ENCODE data around the gene RERE. TPM values are rescaled to one million over a fixed set of nuclear protein-coding genes. Genes with fewer than 3 reads are reported as not detected.

The RERE gene
- polyA plus RNA-seq, 2 donors, result 14.0 to 24.4 TPM

DNA sequence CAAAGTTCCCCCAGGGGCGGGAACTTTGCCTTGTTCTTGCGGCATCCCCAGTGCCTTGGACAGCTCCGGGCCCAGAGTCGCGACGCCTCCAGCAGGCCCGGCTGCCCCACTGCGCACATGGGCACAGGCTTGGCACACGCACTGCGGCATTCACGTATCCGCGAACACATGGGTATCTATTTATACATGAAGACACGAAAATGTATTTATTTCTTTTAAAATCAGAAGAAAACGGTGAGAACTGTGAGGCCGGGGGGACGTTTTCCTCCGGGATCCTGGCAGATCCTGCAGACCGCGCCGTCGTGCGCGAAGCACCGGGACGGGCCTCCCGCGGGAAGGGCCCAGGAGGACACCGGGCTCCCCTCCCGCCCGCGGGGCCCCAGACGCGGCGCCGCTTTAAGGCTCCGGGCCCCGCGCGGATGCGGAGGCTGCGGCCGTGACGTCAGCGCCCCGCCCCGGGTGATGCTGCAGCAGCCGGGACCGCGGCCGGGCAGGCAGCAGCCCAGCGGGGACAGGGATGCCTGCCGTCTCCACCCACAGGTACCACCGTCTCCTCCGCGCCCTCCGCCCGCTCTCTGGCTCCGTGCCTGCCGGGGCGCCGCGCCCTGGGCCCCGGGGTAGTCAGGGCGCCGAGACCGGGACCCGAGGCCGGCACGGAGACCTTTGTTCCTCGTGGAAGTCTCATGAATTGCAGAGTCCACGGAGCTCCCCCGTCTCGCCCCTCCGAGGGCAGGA is 499.6 kb downstream of the RERE start, which contains the start of gene SLC45A1:
Gene SLC45A1 (plus strand): TSS at position 468 of the 735 bp plus-strand sequence. CDS start 6,216 bp downstream, outside the sequence.
- Histone ChIP-seq H3K27ac (ENCODE audit: low read depth in 2 of 2, low read length in 1 of 2) (no peak within 1 kb of the TSS), H3K9me3 (ENCODE audit: control insufficient read depth in 2 of 2, insufficient read depth in 1 of 2, low read depth in 1 of 2, low read length in 1 of 2) (no peaks in the 10 kb centered on the region), H3K27me3 (ENCODE audit: control insufficient read depth in 1 of 2, insufficient read depth in 2 of 2, low read length in 2 of 2) (no peaks in the 10 kb centered on the region), H3K36me3 (ENCODE audit: control insufficient read depth in 2 of 2, insufficient read depth in 2 of 2, low read length in 1 of 2) (no peaks in the 10 kb centered on the region), H3K4me1 (ENCODE audit: control insufficient read depth in 2 of 2, insufficient read depth in 2 of 2, low read length in 1 of 2) (peaks cover 2 to 5% of the 10 kb centered on the region in 2 donors), H3K4me3 (ENCODE audit: low read depth in 1 of 2, low read length in 2 of 2) (peak within 1 kb of the TSS; percentile 45 to 58)
- WGBS, 2 donors, result 11 to 13% methylated on average over 71 to 75 of the region's 75 CpGs

DNA sequence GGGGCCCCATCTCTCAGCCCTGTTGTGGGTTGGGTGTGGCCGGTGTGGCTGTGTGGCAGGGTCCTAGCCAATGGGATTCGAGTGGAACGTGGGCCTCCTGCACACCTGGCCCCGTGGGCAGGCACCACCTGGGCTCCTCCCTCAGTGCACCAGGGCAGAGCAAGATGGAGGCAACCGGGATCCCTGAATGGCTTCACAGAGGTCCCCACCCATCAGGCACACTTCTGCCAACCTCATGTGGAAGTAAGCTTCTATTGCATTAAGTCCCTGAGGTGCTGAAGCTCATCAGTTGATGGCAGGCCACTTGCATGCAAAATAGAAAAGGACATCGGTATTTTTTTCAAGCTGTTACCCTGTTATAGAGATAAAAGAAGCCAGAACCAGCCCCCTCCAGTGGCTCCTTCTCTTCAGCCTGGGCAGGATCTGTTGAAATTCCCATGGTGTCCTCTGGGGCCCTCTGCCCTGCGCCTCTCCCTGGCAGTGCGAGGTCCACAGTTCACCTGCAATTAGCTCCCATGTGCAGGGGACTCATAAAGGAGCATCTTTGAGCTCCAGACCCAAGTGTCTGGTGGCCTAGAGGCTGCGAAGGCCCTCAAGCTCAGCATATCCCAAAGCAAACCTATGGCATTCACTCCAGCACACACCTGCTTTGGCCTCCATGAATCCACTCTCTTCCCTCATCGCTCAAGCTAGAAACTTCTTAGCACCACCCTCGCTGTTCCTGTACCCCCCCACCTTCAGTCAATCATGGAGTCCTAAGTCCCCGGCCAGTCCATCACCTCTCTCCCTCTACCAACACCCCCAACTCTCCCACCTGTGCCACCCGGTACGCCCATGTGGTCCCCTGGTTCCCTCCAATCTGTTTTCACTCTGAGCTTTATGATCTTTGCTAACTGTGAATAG is 501.6 kb downstream of the RERE start:
- H3K27me3 ChIP-seq (ENCODE audit: control insufficient read depth in 1 of 2, insufficient read depth in 2 of 2, low read length in 2 of 2), result no peaks in the 10 kb centered on the region
- no peaks in the 10 kb centered on the region for H3K36me3 ChIP-seq (ENCODE audit: control insufficient read depth in 2 of 2, insufficient read depth in 2 of 2, low read length in 1 of 2)
- no peak overlapping the region for H3K27ac ChIP-seq (ENCODE audit: low read depth in 2 of 2, low read length in 1 of 2)
- peaks cover 2 to 5% of the 10 kb centered on the region in 2 donors for H3K4me1 ChIP-seq (ENCODE audit: control insufficient read depth in 2 of 2, insufficient read depth in 2 of 2, low read length in 1 of 2)
- 83 to 87% methylated on average over 14 of the region's 14 CpGs for WGBS, 2 donors
- H3K4me3 ChIP-seq (ENCODE audit: low read depth in 1 of 2, low read length in 2 of 2), result no peak overlapping the region
- no peaks in the 10 kb centered on the region for H3K9me3 ChIP-seq (ENCODE audit: control insufficient read depth in 2 of 2, insufficient read depth in 1 of 2, low read depth in 1 of 2, low read length in 1 of 2)

DNA sequence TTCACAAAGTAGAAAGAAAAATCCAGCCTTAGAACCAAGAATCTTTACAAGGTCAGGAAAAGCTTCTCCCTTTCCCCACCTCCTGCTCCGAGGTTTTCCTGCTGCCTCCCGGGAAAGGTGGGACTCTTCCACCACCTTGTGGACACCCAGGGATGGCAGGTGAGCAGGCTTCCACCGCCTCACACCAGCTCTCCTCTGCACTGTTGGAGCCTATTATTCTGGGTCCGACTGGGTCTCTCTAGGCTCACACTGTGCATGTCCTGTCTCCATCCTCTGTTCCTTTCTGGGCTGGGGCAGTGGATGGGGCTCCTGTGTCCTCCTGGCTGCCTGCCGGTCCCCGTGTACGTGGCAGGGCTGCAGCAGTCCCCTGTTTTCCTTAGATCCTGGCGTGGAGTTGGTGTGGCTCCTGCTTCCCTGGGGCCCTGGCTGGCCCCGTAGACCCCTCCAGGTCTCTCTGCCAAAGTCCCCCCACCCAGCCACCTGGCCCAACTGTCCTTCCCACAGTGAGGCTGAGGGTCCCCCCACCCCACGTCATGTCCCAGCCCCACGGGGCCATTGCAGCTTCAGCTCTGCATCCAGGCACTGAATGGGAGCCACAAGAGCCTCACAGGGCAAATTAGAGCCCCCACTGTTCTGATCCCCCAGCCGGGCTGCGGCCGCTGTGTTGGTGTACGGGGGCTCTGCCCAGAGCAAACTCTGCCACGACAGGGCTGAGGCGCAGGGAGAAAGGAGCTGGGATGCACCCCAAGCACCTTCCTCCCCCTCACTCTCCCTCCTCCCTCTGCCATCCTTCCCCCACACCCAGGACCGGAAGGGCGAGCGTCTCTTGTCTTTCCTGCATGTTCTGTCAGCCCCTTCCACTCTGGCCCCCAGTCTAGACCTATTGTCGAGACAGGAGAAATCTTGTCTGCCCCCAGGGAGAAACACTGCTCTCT is 502.8 kb downstream of the RERE start:
- Histone ChIP-seq H3K4me3 (ENCODE audit: low read depth in 1 of 2, low read length in 2 of 2) (no peak overlapping the region), H3K4me1 (ENCODE audit: control insufficient read depth in 2 of 2, insufficient read depth in 2 of 2, low read length in 1 of 2) (peaks cover 2 to 5% of the 10 kb centered on the region in 2 donors), H3K27me3 (ENCODE audit: control insufficient read depth in 1 of 2, insufficient read depth in 2 of 2, low read length in 2 of 2) (no peaks in the 10 kb centered on the region), H3K36me3 (ENCODE audit: control insufficient read depth in 2 of 2, insufficient read depth in 2 of 2, low read length in 1 of 2) (no peaks in the 10 kb centered on the region), H3K9me3 (ENCODE audit: control insufficient read depth in 2 of 2, insufficient read depth in 1 of 2, low read depth in 1 of 2, low read length in 1 of 2) (no peaks in the 10 kb centered on the region), H3K27ac (ENCODE audit: low read depth in 2 of 2, low read length in 1 of 2) (no peak overlapping the region)
- 37 to 41% methylated on average over 21 of the region's 21 CpGs for WGBS, 2 donors

DNA sequence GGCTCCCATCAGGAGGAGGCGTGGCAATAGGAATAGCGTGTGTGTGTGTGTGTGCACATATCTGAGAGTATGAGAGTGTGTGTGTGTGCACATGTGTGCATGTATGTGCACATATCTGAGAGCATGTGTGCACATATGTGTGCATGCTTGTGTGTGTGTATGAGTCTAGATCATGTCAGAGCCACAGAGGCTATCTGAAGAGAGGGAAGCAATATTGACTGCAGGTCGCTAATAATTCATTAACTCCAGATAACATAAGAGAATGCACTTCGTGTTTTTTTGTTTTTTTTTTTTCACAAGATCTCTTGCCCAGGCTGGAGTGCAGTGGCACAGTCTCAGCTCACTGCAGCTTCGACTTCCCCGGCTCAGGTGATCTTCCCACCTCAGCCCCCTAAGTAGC is 504.2 kb downstream of the RERE start:
- Histone ChIP-seq H3K27me3 (ENCODE audit: control insufficient read depth in 1 of 2, insufficient read depth in 2 of 2, low read length in 2 of 2) (no peaks in the 10 kb centered on the region), H3K36me3 (ENCODE audit: control insufficient read depth in 2 of 2, insufficient read depth in 2 of 2, low read length in 1 of 2) (no peaks in the 10 kb centered on the region), H3K27ac (ENCODE audit: low read depth in 2 of 2, low read length in 1 of 2) (no peak overlapping the region), H3K4me3 (ENCODE audit: low read depth in 1 of 2, low read length in 2 of 2) (no peak overlapping the region), H3K4me1 (ENCODE audit: control insufficient read depth in 2 of 2, insufficient read depth in 2 of 2, low read length in 1 of 2) (peaks cover under 1 to 2% of the 10 kb centered on the region in 2 donors), H3K9me3 (ENCODE audit: control insufficient read depth in 2 of 2, insufficient read depth in 1 of 2, low read depth in 1 of 2, low read length in 1 of 2) (no peaks in the 10 kb centered on the region)
- 79 to 83% methylated on average over 6 of the region's 6 CpGs for WGBS, 2 donors

DNA sequence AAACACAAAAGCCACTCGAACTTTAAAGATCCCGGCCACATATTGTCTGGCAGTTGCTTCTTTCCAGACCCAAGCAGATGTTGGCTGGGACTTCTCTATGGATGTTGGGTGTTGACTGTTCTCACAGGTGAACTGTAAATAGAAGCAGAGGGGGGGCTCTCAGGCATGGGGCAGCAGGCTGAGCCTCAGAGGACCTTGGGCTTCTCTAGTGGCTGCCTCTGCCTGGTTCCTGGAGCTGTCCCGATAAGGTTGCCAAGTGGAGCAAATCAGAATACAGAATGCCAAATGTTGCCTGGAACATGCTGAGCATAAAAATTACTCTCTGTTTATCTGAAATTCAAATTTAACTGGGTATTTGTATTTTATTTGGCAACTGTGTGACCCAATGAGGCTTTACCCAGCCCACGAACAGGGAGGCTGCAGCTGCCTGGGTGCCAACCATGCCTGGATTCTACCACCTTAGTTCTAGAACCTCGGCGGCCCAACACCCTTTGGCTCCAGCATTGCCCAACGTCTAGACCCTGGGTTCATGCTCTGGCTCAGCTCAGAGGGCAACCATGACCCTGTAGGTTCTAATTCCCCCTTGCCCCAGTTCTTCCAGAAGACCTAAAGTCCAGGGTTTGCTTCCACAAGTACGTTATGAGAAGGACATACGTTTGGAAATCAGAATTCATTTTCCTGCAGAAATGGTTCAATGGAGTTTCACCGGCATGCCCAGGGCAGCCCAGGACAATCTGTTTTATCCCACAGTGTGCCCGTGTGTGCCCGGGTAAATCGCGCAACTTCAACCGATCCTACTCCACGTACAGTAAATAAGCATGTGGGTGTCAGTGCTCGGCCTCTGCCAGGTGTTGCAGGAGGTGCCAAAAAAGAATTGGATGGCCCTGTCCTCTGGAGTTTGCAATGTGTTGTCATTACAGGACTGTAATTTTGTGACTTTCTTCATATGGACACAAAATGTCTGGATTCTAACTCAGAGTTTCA is 504.9 kb downstream of the RERE start:
- Histone ChIP-seq H3K9me3 (ENCODE audit: control insufficient read depth in 2 of 2, insufficient read depth in 1 of 2, low read depth in 1 of 2, low read length in 1 of 2) (no peaks in the 10 kb centered on the region), H3K27me3 (ENCODE audit: control insufficient read depth in 1 of 2, insufficient read depth in 2 of 2, low read length in 2 of 2) (no peaks in the 10 kb centered on the region), H3K4me1 (ENCODE audit: control insufficient read depth in 2 of 2, insufficient read depth in 2 of 2, low read length in 1 of 2) (no peaks in the 10 kb centered on the region), H3K36me3 (ENCODE audit: control insufficient read depth in 2 of 2, insufficient read depth in 2 of 2, low read length in 1 of 2) (no peaks in the 10 kb centered on the region), H3K4me3 (ENCODE audit: low read depth in 1 of 2, low read length in 2 of 2) (no peak overlapping the region), H3K27ac (ENCODE audit: low read depth in 2 of 2, low read length in 1 of 2) (no peak overlapping the region)
- 68 to 78% methylated on average over 17 of the region's 17 CpGs for WGBS, 2 donors

DNA sequence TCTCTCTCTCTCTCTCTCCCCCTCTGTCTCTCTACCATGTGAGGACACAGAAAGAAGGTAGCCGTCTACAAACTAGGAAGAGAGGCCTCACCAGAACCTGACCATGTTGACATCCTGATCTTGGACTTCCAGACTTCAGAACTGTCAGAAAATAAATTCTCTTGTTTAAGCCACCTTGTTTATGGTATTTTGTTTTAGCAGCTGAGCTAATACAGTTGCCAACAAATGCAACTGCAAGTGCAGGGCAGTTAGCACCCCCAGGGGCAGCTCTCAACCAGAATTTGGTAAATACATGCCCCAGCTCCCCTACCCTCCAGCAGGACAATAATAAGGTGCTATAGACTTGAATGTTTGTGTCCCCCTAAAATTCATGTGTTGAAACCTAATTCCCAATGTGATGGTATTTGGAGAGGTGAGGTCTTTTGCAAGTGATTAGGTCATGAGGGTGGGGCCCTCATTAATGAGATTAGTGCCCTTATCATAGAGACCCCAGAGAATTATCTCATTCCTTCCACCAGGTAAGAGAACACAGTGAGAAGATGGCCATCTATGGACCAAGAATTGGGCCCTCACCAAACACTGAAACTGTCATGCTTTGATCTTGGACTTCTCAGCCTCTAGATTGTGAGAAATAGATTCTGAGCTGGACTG is 506.2 kb downstream of the RERE start:
- no peaks in the 10 kb centered on the region for H3K27me3 ChIP-seq (ENCODE audit: control insufficient read depth in 1 of 2, insufficient read depth in 2 of 2, low read length in 2 of 2)
- no peak overlapping the region for H3K4me3 ChIP-seq (ENCODE audit: low read depth in 1 of 2, low read length in 2 of 2)
- no peaks in the 10 kb centered on the region for H3K36me3 ChIP-seq (ENCODE audit: control insufficient read depth in 2 of 2, insufficient read depth in 2 of 2, low read length in 1 of 2)
- H3K4me1 ChIP-seq (ENCODE audit: control insufficient read depth in 2 of 2, insufficient read depth in 2 of 2, low read length in 1 of 2), result no peaks in the 10 kb centered on the region
- WGBS, 2 donors, result 88 to 91% methylated on average over 1 of the region's 1 CpG
- H3K27ac ChIP-seq (ENCODE audit: low read depth in 2 of 2, low read length in 1 of 2), result no peak overlapping the region
- no peaks in the 10 kb centered on the region for H3K9me3 ChIP-seq (ENCODE audit: control insufficient read depth in 2 of 2, insufficient read depth in 1 of 2, low read depth in 1 of 2, low read length in 1 of 2)

DNA sequence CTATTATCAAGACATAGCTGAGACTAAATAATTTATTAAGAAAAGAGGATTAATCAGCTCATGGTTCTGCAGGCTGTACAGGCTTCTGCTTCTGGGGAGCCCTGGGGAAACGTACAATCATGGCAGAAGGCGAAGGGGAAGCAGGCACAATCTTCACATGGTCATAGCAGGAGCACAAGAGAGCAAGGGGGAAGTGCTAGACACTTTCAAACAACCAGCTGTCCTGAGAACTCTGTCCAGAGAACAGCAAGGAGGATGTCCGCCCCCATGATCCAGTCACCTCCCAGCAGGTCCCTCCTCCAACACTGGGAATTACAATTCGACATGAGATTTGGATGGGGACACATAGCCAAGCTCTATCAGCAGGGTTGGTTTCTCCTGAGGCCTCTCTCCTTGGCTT is 509.8 kb downstream of the RERE start:
- H3K4me1 ChIP-seq (ENCODE audit: control insufficient read depth in 2 of 2, insufficient read depth in 2 of 2, low read length in 1 of 2), result no peaks in the 10 kb centered on the region
- no peak overlapping the region for H3K4me3 ChIP-seq (ENCODE audit: low read depth in 1 of 2, low read length in 2 of 2)
- 78 to 83% methylated on average over 4 of the region's 4 CpGs for WGBS, 2 donors
- H3K9me3 ChIP-seq (ENCODE audit: control insufficient read depth in 2 of 2, insufficient read depth in 1 of 2, low read depth in 1 of 2, low read length in 1 of 2), result no peaks in the 10 kb centered on the region
- no peaks in the 10 kb centered on the region for H3K36me3 ChIP-seq (ENCODE audit: control insufficient read depth in 2 of 2, insufficient read depth in 2 of 2, low read length in 1 of 2)
- H3K27ac ChIP-seq (ENCODE audit: low read depth in 2 of 2, low read length in 1 of 2), result no peak overlapping the region
- no peaks in the 10 kb centered on the region for H3K27me3 ChIP-seq (ENCODE audit: control insufficient read depth in 1 of 2, insufficient read depth in 2 of 2, low read length in 2 of 2)

DNA sequence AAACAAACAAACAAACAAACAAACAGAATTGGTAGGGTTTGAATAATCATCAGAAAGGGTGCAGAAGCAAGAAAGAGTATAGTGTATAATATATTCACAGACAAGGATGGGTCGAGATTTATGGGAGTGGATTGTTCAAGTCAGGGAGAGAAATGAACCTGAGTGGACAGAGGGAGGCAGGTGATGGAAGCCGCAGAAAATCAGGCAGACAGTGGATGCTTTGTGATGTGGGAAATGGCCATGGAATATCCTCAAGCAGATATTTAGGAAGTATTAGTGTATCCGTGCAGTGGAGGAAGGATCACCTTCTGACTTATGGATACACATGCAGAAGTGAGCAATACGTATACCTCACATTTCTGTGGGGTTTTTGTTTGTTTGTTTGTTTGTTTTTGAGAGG is 513.6 kb downstream of the RERE start:
- Histone ChIP-seq H3K4me3 (ENCODE audit: low read depth in 1 of 2, low read length in 2 of 2) (no peak overlapping the region), H3K27ac (ENCODE audit: low read depth in 2 of 2, low read length in 1 of 2) (no peak overlapping the region), H3K36me3 (ENCODE audit: control insufficient read depth in 2 of 2, insufficient read depth in 2 of 2, low read length in 1 of 2) (no peaks in the 10 kb centered on the region), H3K9me3 (ENCODE audit: control insufficient read depth in 2 of 2, insufficient read depth in 1 of 2, low read depth in 1 of 2, low read length in 1 of 2) (no peaks in the 10 kb centered on the region), H3K27me3 (ENCODE audit: control insufficient read depth in 1 of 2, insufficient read depth in 2 of 2, low read length in 2 of 2) (no peaks in the 10 kb centered on the region), H3K4me1 (ENCODE audit: control insufficient read depth in 2 of 2, insufficient read depth in 2 of 2, low read length in 1 of 2) (no peaks in the 10 kb centered on the region)
- WGBS, 2 donors, result 89 to 91% methylated on average over 4 of the region's 4 CpGs
